AG10803 (cell line): ENCODE results near the gene ADPRHL1.
"Not testable (repeated sequence)": the region's sequence is repeated elsewhere in the genome, so short reads cannot be mapped to it uniquely, and the experiment has no call there.

ENCODE experiments used
- DNase-seq: peaks from one replicate; pipeline ENCODE4 v3.0.0; 2010; ENCODE audit warnings: low read depth
- H3K4me3 ChIP-seq: 2 replicates; pipeline ENCODE4 v1.5.1; 2011; ENCODE audit warnings: mild to moderate bottlenecking, low read length, control low read depth
- TF ChIP-seq, protein P1 (sequence below): conservative IDR thresholded peaks from 2 replicates; pipeline ENCODE4 v1.5.1; 2011; ENCODE audit warnings: mild to moderate bottlenecking, low read length, control low read depth, inconsistent platforms

The ADPRHL1 gene

DNA sequence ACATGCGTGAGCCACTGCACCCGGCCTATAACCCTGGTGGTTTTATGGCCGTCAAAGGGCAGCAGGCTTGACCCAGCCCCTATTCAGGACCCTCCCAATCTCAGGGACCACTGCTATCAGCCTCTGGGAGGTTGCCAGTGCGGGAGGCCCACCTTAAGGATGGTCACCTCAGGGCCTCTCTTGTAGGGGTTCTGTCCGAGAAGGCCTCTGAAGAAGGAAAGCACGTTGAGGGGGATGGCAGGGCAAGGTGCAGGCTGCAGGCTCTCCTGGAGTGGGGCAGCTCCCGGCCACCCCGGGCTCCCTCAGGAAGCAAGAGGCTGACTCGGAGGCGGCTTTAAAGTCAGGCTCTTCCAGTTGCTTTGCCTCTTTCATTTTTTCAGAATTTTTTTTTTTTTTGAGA is 83.4 kb downstream of the ADPRHL1 start:
- TF ChIP-seq, protein P1, sequence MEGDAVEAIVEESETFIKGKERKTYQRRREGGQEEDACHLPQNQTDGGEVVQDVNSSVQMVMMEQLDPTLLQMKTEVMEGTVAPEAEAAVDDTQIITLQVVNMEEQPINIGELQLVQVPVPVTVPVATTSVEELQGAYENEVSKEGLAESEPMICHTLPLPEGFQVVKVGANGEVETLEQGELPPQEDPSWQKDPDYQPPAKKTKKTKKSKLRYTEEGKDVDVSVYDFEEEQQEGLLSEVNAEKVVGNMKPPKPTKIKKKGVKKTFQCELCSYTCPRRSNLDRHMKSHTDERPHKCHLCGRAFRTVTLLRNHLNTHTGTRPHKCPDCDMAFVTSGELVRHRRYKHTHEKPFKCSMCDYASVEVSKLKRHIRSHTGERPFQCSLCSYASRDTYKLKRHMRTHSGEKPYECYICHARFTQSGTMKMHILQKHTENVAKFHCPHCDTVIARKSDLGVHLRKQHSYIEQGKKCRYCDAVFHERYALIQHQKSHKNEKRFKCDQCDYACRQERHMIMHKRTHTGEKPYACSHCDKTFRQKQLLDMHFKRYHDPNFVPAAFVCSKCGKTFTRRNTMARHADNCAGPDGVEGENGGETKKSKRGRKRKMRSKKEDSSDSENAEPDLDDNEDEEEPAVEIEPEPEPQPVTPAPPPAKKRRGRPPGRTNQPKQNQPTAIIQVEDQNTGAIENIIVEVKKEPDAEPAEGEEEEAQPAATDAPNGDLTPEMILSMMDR, result no peak
- H3K4me3 ChIP-seq, result no peak overlapping the region
- DNase-seq, result no peak

DNA sequence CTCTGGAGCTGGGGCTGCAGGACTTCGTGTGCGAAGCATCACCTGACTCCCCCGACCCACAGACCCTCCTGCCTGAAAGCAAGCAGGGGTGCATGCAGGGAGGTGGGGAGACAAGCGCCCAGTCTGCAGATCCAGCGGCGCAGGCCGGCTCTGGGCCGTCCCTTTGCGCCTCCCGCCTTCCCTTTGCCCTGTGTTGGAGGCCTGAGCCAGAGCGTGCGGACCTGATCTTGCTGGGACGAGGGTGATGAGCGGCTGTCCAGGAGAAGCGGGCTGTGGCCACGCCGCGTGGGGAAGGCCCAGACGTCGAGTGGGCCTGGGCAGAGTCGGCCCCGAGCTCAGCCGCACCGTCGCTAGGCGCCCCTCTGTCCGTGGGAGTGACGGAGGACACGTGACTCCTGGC is 84.1 kb downstream of the ADPRHL1 start:
- TF ChIP-seq, protein P1, result no peak
- DNase-seq, result no peak
- no peak overlapping the region for H3K4me3 ChIP-seq

DNA sequence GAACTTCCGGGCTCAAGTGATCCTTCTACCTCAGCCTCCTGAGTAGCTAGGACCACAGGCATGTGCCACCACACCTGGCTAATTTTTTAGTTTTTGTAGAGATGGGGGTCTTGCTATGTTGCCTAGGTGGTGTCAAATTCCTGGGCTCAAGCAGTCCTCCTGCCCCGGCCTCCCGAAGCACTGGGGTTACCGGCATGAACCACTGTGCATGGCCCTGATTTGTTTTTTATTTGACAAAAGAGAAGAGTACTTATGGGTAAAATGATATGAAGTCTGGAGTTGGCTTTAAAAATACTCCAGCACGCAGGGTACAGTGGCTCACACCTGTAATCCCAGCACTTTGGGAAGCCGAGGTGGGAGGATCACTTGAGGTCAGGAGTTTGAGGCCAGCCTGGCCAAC is 84.9 kb downstream of the ADPRHL1 start:
- DNase-seq, result not testable (repeated sequence)

DNA sequence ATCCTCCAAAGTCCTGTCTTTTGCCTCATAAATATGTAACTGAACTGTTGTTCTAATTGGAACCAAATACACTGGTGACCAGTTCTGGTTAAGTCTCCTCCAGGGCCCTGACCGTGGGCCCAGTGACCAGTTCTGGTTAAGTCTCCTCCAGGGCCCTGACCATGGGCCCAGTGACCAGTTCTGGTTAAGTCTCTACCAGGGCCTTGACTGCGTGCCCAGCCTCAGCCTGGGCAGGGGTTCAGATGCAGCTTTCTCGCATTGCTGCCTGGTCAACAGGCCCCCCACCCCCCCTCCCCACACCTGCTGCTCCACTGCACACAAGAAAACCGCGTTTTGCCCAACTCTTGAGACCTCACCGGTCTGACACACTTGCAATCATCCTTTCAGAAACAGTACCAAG is 85.5 kb downstream of the ADPRHL1 start:
- TF ChIP-seq, protein P1, result no peak
- DNase-seq, result no peak
- no peak overlapping the region for H3K4me3 ChIP-seq

More for the DNA sequence above, 84.9 kb downstream of the ADPRHL1 start:
- H3K4me3 ChIP-seq, result not testable (repeated sequence)

DNA sequence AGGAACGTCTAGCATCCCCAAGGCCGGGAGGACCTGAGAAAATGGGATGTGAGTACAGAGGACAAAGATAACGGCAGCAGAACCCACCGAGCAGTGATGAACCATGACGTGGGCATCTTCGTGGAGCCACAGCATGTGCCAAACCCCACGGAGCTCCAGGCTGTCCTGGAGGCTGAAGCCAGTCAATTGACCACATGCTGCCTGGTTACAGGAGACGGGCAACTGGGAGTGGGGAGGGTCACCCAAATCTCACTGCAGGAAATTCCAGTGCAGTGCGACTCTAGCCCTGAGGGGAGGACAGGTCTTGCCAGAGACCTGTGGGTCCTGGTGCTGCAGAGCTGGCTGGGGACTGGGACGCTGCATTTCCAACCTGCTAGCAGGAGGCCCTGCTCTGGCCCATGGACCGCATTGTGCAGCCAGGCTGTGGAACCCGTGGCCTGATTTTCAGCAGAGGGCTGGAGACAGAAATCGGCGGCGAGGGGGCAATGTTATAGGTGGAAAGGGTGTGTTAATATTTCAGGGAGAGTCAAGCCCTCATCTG is 86.2 kb downstream of the ADPRHL1 start:
- TF ChIP-seq, protein P1, result no peak
- no peak for DNase-seq
- H3K4me3 ChIP-seq, result no peak overlapping the region

DNA sequence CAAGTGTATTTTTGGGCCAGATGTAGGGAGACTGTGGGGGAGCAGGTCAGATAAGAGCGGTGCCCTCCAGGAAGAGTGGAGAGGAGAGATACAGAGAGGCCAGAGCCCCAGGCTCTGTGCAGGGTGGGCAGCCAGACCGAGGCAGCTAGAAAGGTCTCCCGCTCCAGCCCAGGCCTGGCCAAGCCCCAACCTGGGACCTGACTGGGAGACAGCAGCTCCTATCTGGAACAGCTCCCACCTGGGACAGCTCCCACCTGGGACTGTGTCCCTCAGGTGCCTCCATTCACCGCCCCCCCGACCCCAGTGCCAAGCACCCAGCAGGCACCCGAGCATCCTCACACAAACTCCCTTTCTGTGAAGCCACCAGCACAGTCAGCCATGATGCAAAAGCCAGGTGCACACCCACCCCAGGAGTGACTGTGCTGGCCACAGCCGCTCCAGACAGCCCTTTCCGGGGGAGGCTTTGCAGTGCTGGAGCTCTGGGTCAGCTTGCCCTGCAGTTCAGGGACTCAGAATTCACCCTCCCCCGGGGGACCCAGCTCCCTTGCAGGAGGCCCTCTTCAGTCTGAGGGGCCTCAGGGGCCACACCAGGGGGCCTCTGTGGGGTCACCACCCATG is 87.2 kb downstream of the ADPRHL1 start:
- TF ChIP-seq, protein P1, result no peak
- DNase-seq, result no peak
- no peak overlapping the region for H3K4me3 ChIP-seq

DNA sequence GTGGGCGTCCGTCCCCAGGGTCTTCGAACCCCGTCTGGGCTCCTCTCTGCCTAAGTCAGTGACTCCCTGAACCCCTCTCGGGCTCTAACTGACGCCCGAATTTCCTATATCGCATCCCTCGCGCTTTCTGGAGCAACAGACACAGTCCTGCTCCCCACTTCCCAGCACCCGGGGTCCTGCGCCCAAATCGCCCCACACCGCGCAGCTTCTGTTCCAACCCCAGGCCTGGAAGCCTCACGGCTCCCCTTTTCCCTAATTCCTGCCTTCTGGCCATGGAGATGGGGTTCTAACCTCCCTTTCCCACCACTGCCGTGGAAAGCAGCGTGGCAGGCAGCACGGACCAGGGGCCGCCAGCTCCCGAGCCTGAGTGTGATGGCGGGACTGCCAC is 87.7 kb downstream of the ADPRHL1 start:
- TF ChIP-seq, protein P1, result no peak
- no peak for DNase-seq
- H3K4me3 ChIP-seq, result no peak overlapping the region
